Measurements from ENCODE around the gene FCRLA. TPM values are rescaled to one million over a fixed set of nuclear protein-coding genes. Genes with fewer than 3 reads are reported as not detected.

The FCRLA gene
- total and polyA plus RNA-seq, 3 experiments from 2014 or later: not detected

DNA sequence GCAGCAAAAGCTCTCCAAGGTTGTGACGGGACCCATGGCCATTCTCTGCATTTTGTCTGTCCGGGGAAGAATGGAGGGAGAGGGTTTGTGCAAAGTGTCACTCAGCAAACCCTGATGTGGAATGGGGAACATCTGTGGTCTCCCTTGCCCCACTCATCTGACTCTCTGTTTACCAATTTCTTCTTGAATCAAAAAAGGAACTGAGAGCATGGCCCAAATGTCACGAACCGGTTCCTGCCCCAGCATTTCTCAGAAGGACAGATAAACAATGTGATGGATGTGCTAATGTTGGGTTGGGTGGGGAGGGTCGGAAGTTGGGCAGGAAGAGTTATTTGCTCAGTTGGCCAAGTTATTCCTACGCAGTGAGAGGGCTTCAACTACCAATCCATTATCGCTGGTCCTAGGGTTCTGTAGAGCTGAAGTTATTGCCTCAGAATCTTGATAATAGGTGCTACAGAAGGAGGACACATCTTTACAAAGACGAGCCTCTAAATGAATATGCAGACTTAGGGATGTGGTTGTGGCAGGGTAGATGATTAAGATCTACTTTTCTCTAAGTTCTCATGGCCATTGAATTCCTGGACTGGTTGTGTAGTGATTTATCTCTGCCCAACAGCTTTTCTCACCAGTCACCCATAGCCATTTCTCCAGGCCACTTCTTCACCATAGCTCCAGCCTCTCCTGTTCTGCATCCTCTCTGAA, 33.0 kb downstream of the FCRLA start:
- peaks cover 31% of the 10 kb centered on the region for H3K4me1 ChIP-seq (ENCODE audit: insufficient read depth, low read length)
- Mint-ChIP-seq H3K4me1 (peaks cover 26 to 51% (median 48%) of the 10 kb centered on the region in 3 donors), H3K36me3 (peaks cover 0 to 2% (median 0%) of the 10 kb centered on the region in 3 donors), H3K4me3 (peak overlapping the region in 4 of 7 donors; percentile 17 to 75 (median 32)), H3K9me3 (no peaks in the 10 kb centered on the region), H3K27me3 (peaks cover 0 to 3% of the 10 kb centered on the region in 2 donors), H3K27ac (peak overlapping the region in 3 of 8 donors; percentile 11 to 90 (median 39))
- POLR2A ChIA-PET: interaction anchor here (1.1 to 6.5 kb wide), 2 partner anchors 13 to 695 kb away, joined by 3 to 69 read pairs; no protein-coding TSS in a partner anchor
- no peaks in the 10 kb centered on the region for H3K36me3 ChIP-seq (ENCODE audit: insufficient read depth, low read length)
- no peak overlapping the region for H3K27ac ChIP-seq (ENCODE audit: low read depth, low read length)
- DNase-seq: no peak
- H3K9me3 ChIP-seq (ENCODE audit: low read length): no peaks in the 10 kb centered on the region
- CTCF ChIA-PET: interaction anchor here (0.6 to 5.9 kb wide), 15 partner anchors 9 to 260 kb away, joined by 3 to 102 read pairs (median 9); partner anchors contain the start of gene DUSP12
- no peak overlapping the region for H3K4me3 ChIP-seq (ENCODE audit: low read length)
- H3K27me3 ChIP-seq (ENCODE audit: insufficient read depth, low read length, poor library complexity, severe bottlenecking): no peaks in the 10 kb centered on the region

DNA sequence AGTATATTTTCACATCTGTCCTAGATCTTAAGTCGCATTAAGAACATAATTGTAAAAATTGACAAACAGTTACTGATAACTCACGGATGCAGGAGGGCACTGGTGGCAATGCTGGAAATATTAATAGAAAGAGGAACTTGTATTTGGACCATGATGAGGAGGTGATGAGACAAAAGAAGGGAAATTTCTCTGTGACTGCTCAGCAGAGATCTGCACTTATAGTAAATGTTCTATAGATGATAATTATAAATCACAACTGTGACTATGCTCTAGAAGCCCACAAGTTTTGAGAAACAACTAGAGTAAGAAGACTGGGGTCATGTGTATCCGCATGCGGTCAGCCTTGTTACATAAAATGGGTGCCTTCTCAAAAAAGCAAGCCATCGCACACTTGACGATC, 33.9 kb downstream of the FCRLA start:
- Mint-ChIP-seq H3K4me3 (no peak overlapping the region), H3K4me1 (peaks cover 26 to 49% (median 48%) of the 10 kb centered on the region in 3 donors), H3K36me3 (peaks cover 0 to 2% (median 0%) of the 10 kb centered on the region in 3 donors), H3K27me3 (peaks cover 0 to 3% of the 10 kb centered on the region in 2 donors), H3K27ac (no peak overlapping the region), H3K9me3 (no peaks in the 10 kb centered on the region)
- Histone ChIP-seq H3K9me3 (ENCODE audit: low read length) (no peaks in the 10 kb centered on the region), H3K4me1 (ENCODE audit: insufficient read depth, low read length) (peaks cover 31% of the 10 kb centered on the region), H3K36me3 (ENCODE audit: insufficient read depth, low read length) (no peaks in the 10 kb centered on the region), H3K4me3 (ENCODE audit: low read length) (no peak overlapping the region), H3K27me3 (ENCODE audit: insufficient read depth, low read length, poor library complexity, severe bottlenecking) (no peaks in the 10 kb centered on the region), H3K27ac (ENCODE audit: low read depth, low read length) (no peak overlapping the region)
- ChIA-PET POLR2A (interaction anchor here (6.5 kb wide), 1 partner anchor 14 kb away, joined by 69 read pairs; no protein-coding TSS in a partner anchor), CTCF (interaction anchor here (0.7 to 2.1 kb wide), 12 partner anchors 9 to 256 kb away, joined by 3 to 10 read pairs (median 4); partner anchors contain the start of gene DUSP12)
- DNase-seq: no peak

DNA sequence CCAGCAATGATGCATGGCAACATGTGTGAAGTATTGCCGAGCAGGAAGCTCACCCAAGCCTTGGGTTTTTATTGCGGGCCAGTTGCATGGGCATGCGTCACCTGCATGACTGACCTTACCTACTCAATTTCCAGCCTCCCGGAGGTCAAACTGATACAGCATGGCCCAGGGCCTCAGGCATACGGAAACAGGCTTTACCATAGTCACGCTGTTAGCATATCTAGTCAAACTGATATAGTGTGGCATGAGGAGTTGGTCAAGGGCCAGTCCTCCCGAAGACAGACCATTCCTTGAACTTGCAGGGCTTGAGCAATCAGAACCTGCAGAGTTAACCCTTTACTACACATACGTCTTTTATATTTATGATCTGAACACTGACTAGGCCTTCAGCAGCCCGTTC, 36.2 kb downstream of the FCRLA start:
- H3K4me1 ChIP-seq (ENCODE audit: insufficient read depth, low read length): peaks cover 31% of the 10 kb centered on the region
- H3K27me3 ChIP-seq (ENCODE audit: insufficient read depth, low read length, poor library complexity, severe bottlenecking): no peaks in the 10 kb centered on the region
- no peaks in the 10 kb centered on the region for H3K9me3 ChIP-seq (ENCODE audit: low read length)
- POLR2A ChIA-PET: no interaction called here
- H3K27ac ChIP-seq (ENCODE audit: low read depth, low read length): no peak overlapping the region
- Mint-ChIP-seq H3K27ac (no peak overlapping the region), H3K4me1 (peaks cover 27 to 43% (median 41%) of the 10 kb centered on the region in 3 donors), H3K27me3 (peaks cover 0 to 1% of the 10 kb centered on the region in 2 donors), H3K36me3 (peaks cover 0 to 2% (median 0%) of the 10 kb centered on the region in 3 donors), H3K4me3 (no peak overlapping the region), H3K9me3 (no peaks in the 10 kb centered on the region)
- CTCF ChIA-PET: interaction anchor here (1.1 to 1.4 kb wide), 3 partner anchors 17 to 259 kb away, joined by 3 read pairs; no protein-coding TSS in a partner anchor
- no peaks in the 10 kb centered on the region for H3K36me3 ChIP-seq (ENCODE audit: insufficient read depth, low read length)
- DNase-seq: no peak
- H3K4me3 ChIP-seq (ENCODE audit: low read length): no peak overlapping the region

DNA sequence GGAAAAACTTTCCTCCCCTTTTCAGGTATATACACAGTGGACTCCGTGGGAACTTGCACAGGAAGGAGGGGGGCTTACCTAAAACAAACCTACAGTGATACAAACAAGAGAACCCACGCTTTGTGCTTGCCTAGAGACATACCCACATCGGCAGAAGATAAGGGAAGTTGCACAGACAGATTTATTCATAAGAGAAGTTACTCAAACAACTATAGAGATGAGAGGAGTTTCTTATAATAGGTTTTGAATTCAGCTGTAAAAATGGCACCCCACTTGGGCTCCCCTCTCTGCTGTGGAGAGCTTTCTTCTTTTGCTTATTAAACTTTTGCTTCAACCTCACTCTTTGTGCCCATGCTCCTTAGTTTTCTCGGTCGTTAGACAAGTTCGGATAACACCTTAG, 40.8 kb downstream of the FCRLA start:
- no peaks in the 10 kb centered on the region for H3K9me3 ChIP-seq (ENCODE audit: low read length)
- POLR2A ChIA-PET: no interaction called here
- H3K4me1 Mint-ChIP-seq: peaks cover 23 to 39% (median 38%) of the 10 kb centered on the region in 3 donors
- H3K4me3 ChIP-seq (ENCODE audit: low read length): no peak overlapping the region
- DNase-seq: no peak
- H3K27ac Mint-ChIP-seq: peak overlapping the region in 1 of 8 donors; percentile 68
- H3K36me3 ChIP-seq (ENCODE audit: insufficient read depth, low read length): peaks cover 11% of the 10 kb centered on the region
- no peak overlapping the region for H3K27ac ChIP-seq (ENCODE audit: low read depth, low read length)
- no peaks in the 10 kb centered on the region for H3K27me3 ChIP-seq (ENCODE audit: insufficient read depth, low read length, poor library complexity, severe bottlenecking)
- CTCF ChIA-PET: interaction anchor here (2.7 to 3.4 kb wide), 2 partner anchors 9 to 22 kb away, joined by 12 to 27 read pairs; no protein-coding TSS in a partner anchor
- peaks cover 21% of the 10 kb centered on the region for H3K4me1 ChIP-seq (ENCODE audit: insufficient read depth, low read length)
- no peaks in the 10 kb centered on the region for H3K9me3 Mint-ChIP-seq
- peak overlapping the region in 4 of 7 donors; percentile 8 to 94 (median 14) for H3K4me3 Mint-ChIP-seq
- peaks cover 0 to 27% (median 4%) of the 10 kb centered on the region in 3 donors for H3K36me3 Mint-ChIP-seq
- peaks cover 0 to 1% of the 10 kb centered on the region in 2 donors for H3K27me3 Mint-ChIP-seq

DNA sequence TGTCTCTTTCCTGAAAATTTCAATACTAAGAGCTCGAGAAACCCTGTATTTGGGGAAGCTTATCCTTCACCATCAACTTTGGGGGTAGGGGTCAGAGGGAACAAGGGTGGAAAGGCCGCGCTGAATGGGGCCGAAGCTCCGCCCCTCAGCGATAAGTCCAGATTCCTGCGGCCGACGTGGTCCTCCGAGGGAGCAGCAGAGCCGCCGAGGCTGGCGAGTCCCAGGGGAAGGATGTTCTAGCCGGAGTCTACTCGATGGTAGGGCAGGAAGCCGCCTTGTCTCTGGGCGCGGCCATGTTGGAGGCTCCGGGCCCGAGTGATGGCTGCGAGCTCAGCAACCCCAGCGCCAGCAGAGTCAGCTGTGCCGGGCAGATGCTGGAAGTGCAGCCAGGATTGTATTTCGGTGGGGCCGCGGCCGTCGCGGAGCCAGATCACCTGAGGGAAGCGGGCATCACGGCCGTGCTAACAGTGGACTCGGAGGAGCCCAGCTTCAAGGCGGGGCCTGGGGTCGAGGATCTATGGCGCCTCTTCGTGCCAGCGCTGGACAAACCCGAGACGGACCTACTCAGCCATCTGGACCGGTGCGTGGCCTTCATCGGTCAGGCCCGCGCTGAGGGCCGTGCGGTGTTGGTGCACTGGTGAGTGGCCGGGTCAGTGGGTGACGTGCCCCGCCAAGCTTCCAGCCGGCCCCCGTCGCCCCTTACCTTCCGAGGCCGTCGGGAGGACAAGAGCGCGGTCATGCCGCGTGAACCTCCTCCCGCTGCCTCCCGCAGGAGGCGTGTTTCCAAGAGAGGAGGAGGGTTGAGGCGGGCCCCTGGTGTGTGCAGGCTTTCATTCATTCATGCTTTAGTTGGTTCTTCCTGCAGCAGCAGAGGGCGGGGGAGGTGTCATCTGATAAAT, 42.7 kb downstream of the FCRLA start, which contains the start of gene DUSP12:
Gene DUSP12 (plus strand): TSS at position 278 of the 899 bp plus-strand sequence. CDS start 16 bp downstream, at position 294.
- CTCF ChIA-PET: interaction anchor here (0.9 to 3.4 kb wide), 12 partner anchors 8 to 262 kb away, joined by 3 to 27 read pairs (median 4); no protein-coding TSS in a partner anchor
- peak within 1 kb of the TSS; percentile 79 to 99 (median 96) for H3K27ac Mint-ChIP-seq
- H3K9me3 Mint-ChIP-seq: no peaks in the 10 kb centered on the region
- H3K4me3 Mint-ChIP-seq: peak within 1 kb of the TSS; percentile 94 to 100 (median 99)
- DNase-seq: peak; percentile 72 to 87 (median 83)
- Histone ChIP-seq H3K9me3 (ENCODE audit: low read length) (no peaks in the 10 kb centered on the region), H3K36me3 (ENCODE audit: insufficient read depth, low read length) (peaks cover 22% of the 10 kb centered on the region), H3K4me1 (ENCODE audit: insufficient read depth, low read length) (peaks cover 21% of the 10 kb centered on the region), H3K4me3 (ENCODE audit: low read length) (peak within 1 kb of the TSS; percentile 87), H3K27me3 (ENCODE audit: insufficient read depth, low read length, poor library complexity, severe bottlenecking) (no peaks in the 10 kb centered on the region), H3K27ac (ENCODE audit: low read depth, low read length) (peak within 1 kb of the TSS; percentile 76)
- peaks cover 5 to 43% (median 13%) of the 10 kb centered on the region in 3 donors for H3K36me3 Mint-ChIP-seq
- H3K4me1 Mint-ChIP-seq: peaks cover 28 to 52% (median 47%) of the 10 kb centered on the region in 3 donors
- peaks cover 0 to 1% of the 10 kb centered on the region in 2 donors for H3K27me3 Mint-ChIP-seq
- POLR2A ChIA-PET: interaction anchor here (0.5 to 2.2 kb wide), 9 partner anchors 11 to 524 kb away, joined by 3 to 17 read pairs (median 4); partner anchors contain the start of gene TOMM40L

DNA sequence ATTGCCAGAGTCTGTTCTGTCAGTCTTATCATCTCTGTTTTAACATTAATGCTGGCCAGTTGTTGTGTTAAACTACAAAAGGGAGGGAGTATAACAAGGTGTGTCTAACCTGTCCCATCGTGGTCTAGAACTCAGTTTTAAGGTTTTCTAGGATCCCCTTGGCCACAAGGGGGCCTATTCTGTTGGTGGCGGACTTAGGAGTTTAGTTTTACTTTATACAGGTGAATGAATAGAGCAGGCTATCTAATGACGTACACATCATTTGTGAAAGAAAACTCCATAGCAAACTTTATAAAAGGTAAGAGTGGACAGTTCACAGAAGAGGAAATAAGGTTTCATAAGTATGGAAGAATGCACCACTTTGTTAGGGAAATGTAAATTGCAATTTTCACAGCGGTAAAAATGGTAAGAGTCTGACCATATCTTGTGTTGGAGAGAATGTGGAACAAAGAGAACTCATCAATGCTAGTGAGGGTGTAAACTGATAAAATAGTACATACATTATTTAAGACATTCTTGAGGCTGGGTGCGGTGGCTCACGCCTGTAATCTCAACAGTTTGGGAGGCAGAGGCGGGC, 56.6 kb downstream of the FCRLA start:
- H3K4me1 ChIP-seq (ENCODE audit: insufficient read depth, low read length): peaks cover 26% of the 10 kb centered on the region
- H3K27ac ChIP-seq (ENCODE audit: low read depth, low read length): no peak overlapping the region
- no peaks in the 10 kb centered on the region for H3K27me3 ChIP-seq (ENCODE audit: insufficient read depth, low read length, poor library complexity, severe bottlenecking)
- Mint-ChIP-seq H3K4me1 (peaks cover 33 to 41% (median 34%) of the 10 kb centered on the region in 3 donors), H3K9me3 (no peaks in the 10 kb centered on the region), H3K36me3 (peaks cover 0 to 16% (median 6%) of the 10 kb centered on the region in 3 donors), H3K27ac (peak overlapping the region in 6 of 8 donors; percentile 1 to 81 (median 57)), H3K4me3 (peak overlapping the region; percentile 44 to 87 (median 64)), H3K27me3 (no peaks in the 10 kb centered on the region)
- H3K36me3 ChIP-seq (ENCODE audit: insufficient read depth, low read length): no peaks in the 10 kb centered on the region
- ChIA-PET CTCF (interaction anchor here (0.9 to 1.0 kb wide), 2 partner anchors 9 to 37 kb away, joined by 3 read pairs; no protein-coding TSS in a partner anchor), POLR2A (no interaction called here)
- H3K4me3 ChIP-seq (ENCODE audit: low read length): no peak overlapping the region
- no peaks in the 10 kb centered on the region for H3K9me3 ChIP-seq (ENCODE audit: low read length)
- peak in 3 of 5 donors; percentile 33 to 51 (median 51) for DNase-seq
